Mucosa of gallbladder (tissue), 1 donor: ENCODE results near the gene TMA16. TPM values are rescaled to one million over a fixed set of nuclear protein-coding genes. Genes with fewer than 3 reads are reported as not detected.

Source experiments
- DNase-seq: peaks from one replicate; pipeline ENCODE4 v3.0.0-alpha.2; 2020; ENCODE audit warnings: low spot score
- total RNA-seq: library from RNA; stranded (reverse); gene quantifications from one replicate; pipeline ENCODE4 v1.2.1, GENCODE V29; 2021
- donor health status: DM: no; HTN: no; CAD: no.

TMA16 gene
- total RNA-seq, 1 donor from 2014 or later = 13.9 TPM

DNA sequence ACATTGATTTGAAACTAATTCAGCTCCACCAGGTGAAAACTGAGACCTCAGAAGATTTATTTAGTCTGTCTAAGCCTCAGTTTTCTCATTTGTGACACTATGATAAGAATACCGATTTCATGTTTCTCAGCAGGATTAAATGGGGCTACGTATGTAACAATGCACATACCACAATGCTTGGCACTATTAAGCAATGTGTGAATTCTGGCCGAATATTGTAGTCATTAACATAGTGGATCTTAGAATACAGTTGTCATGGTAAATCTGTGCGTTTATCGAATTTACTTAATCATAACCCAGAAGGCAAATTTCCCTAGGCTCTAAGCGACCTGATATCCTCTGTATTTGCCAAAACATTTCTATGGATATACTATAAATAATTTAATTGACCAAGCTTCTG, 69.1 kb downstream of the TMA16 start:
- DNase-seq = no peak

GRCh38 chr4:163564221-163564720, 69.8 kb downstream of the TMA16 start:
- no peak for DNase-seq

DNA sequence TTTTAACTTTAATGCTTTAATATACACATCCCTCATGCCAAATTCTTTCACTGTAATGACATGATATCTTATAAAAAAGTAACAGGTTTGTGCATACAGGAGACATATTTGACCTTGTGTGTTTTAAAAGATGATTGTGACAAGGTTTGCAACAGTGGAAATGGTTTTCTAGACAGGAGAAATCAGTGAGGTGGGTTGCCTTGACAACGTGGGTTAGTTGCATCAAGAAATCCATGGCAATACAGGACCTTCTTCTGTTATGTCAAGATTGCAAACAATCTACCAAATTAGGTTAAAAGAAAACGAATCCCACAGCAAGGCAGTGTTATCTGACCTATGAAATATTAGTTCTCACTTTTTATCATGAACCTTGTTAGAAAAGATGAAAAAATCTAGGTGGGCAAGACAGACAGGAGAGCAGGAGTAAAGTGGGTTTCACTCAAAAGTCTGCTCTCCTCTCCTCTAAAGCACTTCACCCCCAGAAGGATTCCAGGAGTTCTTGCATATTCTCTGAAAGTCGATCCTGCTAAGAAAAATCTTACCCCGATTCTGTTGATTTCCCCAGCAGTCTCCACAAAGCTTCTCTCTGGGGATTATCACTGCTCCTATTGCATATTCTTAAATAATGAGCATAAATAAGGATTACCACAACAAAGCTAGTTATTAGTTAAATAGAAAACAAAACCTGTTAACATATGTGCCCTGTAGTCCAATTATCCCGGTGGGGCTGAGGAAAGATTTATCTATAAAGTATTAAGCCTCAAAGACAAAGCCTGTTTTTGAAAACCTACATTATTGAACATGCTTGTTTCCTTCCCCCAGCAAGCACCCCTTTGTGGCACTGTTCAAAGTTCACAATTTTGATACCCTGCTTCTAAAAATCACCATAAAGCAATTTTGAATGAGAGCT, 71.0 kb downstream of the TMA16 start:
- DNase-seq = no peak

DNA sequence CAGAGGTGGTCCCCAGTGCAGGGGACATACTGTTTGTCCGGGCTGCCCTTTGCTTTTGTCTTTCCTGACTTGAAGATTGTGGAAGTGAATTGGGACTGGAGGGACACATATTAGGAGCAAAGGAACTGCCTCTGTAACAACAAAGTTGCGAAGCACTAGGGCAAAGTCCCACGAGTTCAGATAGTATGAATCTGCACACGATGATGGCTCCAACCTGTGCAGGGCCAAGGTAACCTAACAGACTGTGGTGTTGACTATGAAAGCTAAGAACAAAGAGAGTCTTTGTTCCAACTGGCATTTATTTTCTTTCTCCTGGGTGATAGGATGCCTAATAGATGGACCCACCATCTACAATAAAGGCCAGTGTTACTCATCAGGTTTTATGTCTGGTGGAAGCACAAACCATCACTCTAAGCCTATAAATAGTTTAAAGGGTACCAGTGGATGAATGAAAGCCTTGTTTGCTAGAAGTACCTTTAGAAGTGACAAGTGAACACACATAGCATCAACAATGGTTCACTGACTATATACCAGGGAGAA, 71.8 kb downstream of the TMA16 start:
- no peak for DNase-seq

DNA sequence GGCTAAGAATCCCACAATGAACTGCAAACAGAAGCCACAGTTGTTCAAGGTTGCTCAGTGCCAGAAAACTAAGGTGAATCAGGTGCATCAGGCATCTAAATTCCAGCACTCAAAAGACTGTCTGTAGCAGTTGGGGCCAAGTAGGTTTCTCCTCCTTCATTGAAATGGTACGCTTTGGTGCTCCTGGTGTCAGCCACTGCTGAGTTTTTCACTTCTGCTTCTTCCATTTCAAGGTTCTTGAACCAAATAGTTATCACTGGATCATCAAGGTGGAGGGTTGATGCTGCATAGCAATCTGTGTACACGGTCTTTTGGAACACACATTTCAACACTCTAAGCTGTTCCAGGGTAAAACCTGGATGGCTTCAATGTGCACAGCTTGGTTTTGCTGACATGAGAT, 74.4 kb downstream of the TMA16 start:
- DNase-seq = no peak

Other genes starting within 250 kb of the TMA16 start
- 6.3 TPM for gene NPY1R, start 162.1 kb upstream of the TMA16 start, total RNA-seq
- 0.23 TPM for gene NPY5R, start 150.8 kb upstream of the TMA16 start, total RNA-seq
- not detected for gene TKTL2, start 20.9 kb upstream of the TMA16 start, total RNA-seq